MCF 10A (cell line): Measurements from ENCODE around the gene CLCN6. TPM values are rescaled to one million over a fixed set of nuclear protein-coding genes. Genes with fewer than 3 reads are reported as not detected.

Experiments used
- Bru-seq: library from RNA; stranded (reverse); fragments of 400-500 nt; gene quantifications from one replicate; lab custom pipeline; 2021; lab: Mats Ljungman, UMichigan
- BruChase-seq, 2 experiments: library from RNA; stranded (reverse); fragments of 400-500 nt; gene quantifications; one replicate each; lab custom pipeline; 2021; lab: Mats Ljungman, UMichigan
- BruUV-seq: library from RNA; stranded (reverse); fragments of 400-500 nt; replicated peaks from 2 replicates; lab custom pipeline; 2021; lab: Mats Ljungman, UMichigan
- CTCF ChIA-PET: fragments of 300-600 bp; sonication (Branson Sonifier 250); formaldehyde crosslinking; extraction: SDS; loops from one replicate; lab custom pipeline; 2021; ENCODE audit warnings: antibody characterized with exemption, inconsistent platforms; lab: Yijun Ruan, JAX
- POLR2A ChIA-PET: fragments of 300-600, 350-650 bp; sonication (Branson Sonifier 250); formaldehyde crosslinking; extraction: SDS; loops from one replicate; lab custom pipeline; 2020; ENCODE audit warnings: antibody characterized with exemption, inconsistent platforms; lab: Yijun Ruan, JAX
- DNase-seq: peaks from one replicate; pipeline ENCODE4 v3.0.0-alpha.2; 2018; ENCODE audit not compliant: unreplicated experiment
- H3K27ac Mint-ChIP-seq: one replicate; pipeline ENCODE4 v1.8.0; 2022; ENCODE audit warnings: mild to moderate bottlenecking, low read depth, mixed read lengths; ENCODE audit not compliant: unreplicated experiment
- H3K27me3 Mint-ChIP-seq: one replicate; pipeline ENCODE4 v1.8.0; 2022; ENCODE audit warnings: mixed read lengths; ENCODE audit not compliant: insufficient read depth, unreplicated experiment
- H3K36me3 Mint-ChIP-seq: one replicate; pipeline ENCODE4 v1.8.0; 2022; ENCODE audit warnings: mild to moderate bottlenecking, moderate library complexity, mixed read lengths; ENCODE audit not compliant: insufficient read depth, unreplicated experiment
- H3K4me1 Mint-ChIP-seq: one replicate; pipeline ENCODE4 v1.8.0; 2022; ENCODE audit warnings: mixed read lengths; ENCODE audit not compliant: insufficient read depth, unreplicated experiment
- H3K4me3 Mint-ChIP-seq: one replicate; pipeline ENCODE4 v1.8.0; 2022; ENCODE audit warnings: mild to moderate bottlenecking, moderate library complexity, mixed read lengths; ENCODE audit not compliant: unreplicated experiment
- H3K9me3 Mint-ChIP-seq: one replicate; pipeline ENCODE4 v1.8.0; 2022; ENCODE audit warnings: mixed read lengths; ENCODE audit not compliant: unreplicated experiment
- intact Hi-C: fragments of 100-400 bp; cut with micrococcal nuclease; formaldehyde crosslinking; loops from 2 replicates; pipeline ENCODE4 v1.14.1; 2022
- long read RNA-seq: library from polyadenylated mRNA; stranded (forward); transcript quantifications from one replicate; pipeline ENCODE4 v2.0.0, GENCODE V29; 2022
- total RNA-seq: library from RNA; stranded (reverse); gene quantifications from 2 replicates; pipeline ENCODE4 v1.2.3, GENCODE V29; 2022
- TF ChIP-seq, protein P1 (sequence below): fragments of 200-600 bp; IDR thresholded peaks from one replicate; pipeline ENCODE4 v1.8.0; 2022; ENCODE audit warnings: antibody characterized with exemption, mild to moderate bottlenecking; ENCODE audit not compliant: unreplicated experiment

The CLCN6 gene
- total RNA-seq (12.3 and 24.7 TPM in 2 replicates), Bru-seq, nascent RNA (percentile 73 among the genes with signal in this experiment), BruChase-seq, experiment 1, labeled RNA remaining after a 6-hour chase (percentile 83 among the genes with signal in this experiment), BruChase-seq, experiment 2, labeled RNA remaining after a 2-hour chase (percentile 78 among the genes with signal in this experiment)
- long read RNA-seq, full-length matches to known transcripts: 6 of 20 reads
- long read RNA-seq, partial matches to known transcripts: 4 of 20 reads
- long read RNA-seq, other reads (novel, unspliced or antisense): 10 of 20 reads

DNA sequence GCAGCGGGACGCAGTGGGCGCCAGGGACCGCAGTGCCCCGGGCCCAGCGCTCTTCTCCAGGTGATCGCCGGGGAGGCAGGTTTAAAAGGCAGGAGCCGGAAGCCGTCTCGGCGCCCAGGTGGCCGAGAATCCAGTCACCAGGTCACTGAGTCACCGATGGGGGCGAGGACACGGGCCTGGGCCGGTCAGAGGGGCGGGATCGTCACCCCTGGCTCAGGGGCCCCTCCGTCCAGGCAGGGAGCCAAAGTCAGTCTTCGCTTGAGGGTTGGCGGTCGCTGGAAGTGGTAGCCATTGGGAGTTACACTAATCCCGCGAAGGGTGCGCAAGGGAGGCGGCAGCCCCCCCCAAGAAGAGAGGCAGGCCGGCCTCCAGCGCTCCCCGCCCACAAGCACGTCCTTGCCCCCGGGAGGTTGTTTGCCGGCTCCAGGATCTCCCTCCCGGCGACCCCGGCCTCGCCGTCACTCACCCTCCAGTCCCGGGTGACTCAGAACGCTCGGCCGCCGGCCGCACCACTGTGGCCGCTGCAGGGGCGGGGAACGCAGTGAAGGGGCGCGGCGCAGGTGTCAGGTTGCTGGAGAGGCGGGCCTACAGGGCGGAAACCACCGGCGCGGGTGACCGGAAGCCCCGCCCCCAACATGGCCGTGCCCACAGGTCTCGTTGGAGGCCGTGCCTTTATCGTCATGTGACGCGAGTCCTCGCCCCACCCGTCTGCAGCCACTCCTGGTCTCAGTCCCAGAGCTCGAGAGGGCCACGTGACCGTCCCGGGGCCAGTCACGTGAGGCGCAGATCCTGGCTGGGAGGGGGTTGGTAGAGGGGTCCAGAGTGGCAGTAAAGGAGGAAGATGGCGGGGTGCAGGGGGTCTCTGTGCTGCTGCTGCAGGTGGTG lies at the start of gene CLCN6, which contains the start of gene MTHFR:
TSS of gene CLCN6 (plus strand) at position 770 of the 885 bp plus-strand sequence. CDS start at position 842, 72 bp downstream.
TSS of gene MTHFR (minus strand) at position 543 of the 885 bp plus-strand sequence. CDS start 2,848 bp downstream, outside the sequence.
- BruUV-seq: no TSS peak
- Mint-ChIP-seq H3K36me3 (peaks cover 41% of the 10 kb centered on the region), H3K27ac (peak within 1 kb of the TSS; percentile 96), H3K27me3 (no peaks in the 10 kb centered on the region), H3K4me1 (peaks cover 34% of the 10 kb centered on the region), H3K4me3 (peak within 1 kb of the TSS; percentile 95), H3K9me3 (no peaks in the 10 kb centered on the region)
- ChIA-PET POLR2A (interaction anchor here (0.6 to 4.9 kb wide), 26 partner anchors 11 to 794 kb away, joined by 3 to 87 read pairs (median 5); partner anchors contain the start of genes AGTRAP, FBXO2 and MFN2), CTCF (interaction anchor here (0.6 to 1.9 kb wide), 8 partner anchors 8 to 397 kb away, joined by 3 to 8 read pairs (median 5); no protein-coding TSS in a partner anchor)
- intact Hi-C loops: loop anchor here (1.0 to 2.0 kb wide), 2 partner anchors 15 to 69 kb away; partner anchors contain the start of gene AGTRAP
- TF ChIP-seq, protein P1, sequence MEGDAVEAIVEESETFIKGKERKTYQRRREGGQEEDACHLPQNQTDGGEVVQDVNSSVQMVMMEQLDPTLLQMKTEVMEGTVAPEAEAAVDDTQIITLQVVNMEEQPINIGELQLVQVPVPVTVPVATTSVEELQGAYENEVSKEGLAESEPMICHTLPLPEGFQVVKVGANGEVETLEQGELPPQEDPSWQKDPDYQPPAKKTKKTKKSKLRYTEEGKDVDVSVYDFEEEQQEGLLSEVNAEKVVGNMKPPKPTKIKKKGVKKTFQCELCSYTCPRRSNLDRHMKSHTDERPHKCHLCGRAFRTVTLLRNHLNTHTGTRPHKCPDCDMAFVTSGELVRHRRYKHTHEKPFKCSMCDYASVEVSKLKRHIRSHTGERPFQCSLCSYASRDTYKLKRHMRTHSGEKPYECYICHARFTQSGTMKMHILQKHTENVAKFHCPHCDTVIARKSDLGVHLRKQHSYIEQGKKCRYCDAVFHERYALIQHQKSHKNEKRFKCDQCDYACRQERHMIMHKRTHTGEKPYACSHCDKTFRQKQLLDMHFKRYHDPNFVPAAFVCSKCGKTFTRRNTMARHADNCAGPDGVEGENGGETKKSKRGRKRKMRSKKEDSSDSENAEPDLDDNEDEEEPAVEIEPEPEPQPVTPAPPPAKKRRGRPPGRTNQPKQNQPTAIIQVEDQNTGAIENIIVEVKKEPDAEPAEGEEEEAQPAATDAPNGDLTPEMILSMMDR: no peak
- DNase-seq: peak; percentile 99

DNA sequence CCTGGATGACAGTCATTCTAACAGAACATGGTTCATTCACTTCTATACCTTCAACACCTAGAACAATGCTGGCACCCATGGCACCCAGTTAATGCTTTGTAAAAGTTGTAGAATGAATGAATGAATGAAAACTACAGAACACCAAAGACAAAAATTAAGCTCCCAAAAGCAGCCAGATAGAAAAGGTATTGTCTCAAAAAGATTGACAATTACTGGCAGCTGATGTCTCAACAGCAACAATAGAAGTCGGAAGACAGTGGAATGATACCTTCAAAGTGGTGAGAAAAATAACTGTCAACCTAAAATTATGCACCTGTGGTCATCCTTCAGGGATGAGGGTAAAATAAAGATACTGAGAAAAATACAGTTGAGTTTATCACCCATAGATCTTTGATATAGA lies 48.9 kb upstream of the CLCN6 start:
- H3K9me3 Mint-ChIP-seq: no peaks in the 10 kb centered on the region
- intact Hi-C loops: no loop called here
- no peak for DNase-seq
- BruUV-seq: no TSS peak
- no peaks in the 10 kb centered on the region for H3K4me1 Mint-ChIP-seq
- H3K27ac Mint-ChIP-seq: no peak overlapping the region
- H3K4me3 Mint-ChIP-seq: no peak overlapping the region
- TF ChIP-seq, protein P1: no peak
- peaks cover 13% of the 10 kb centered on the region for H3K27me3 Mint-ChIP-seq
- ChIA-PET POLR2A (no interaction called here), CTCF (interaction anchor here (1.0 kb wide), 1 partner anchor 11 kb away, joined by 4 read pairs; no protein-coding TSS in a partner anchor)
- no peaks in the 10 kb centered on the region for H3K36me3 Mint-ChIP-seq

DNA sequence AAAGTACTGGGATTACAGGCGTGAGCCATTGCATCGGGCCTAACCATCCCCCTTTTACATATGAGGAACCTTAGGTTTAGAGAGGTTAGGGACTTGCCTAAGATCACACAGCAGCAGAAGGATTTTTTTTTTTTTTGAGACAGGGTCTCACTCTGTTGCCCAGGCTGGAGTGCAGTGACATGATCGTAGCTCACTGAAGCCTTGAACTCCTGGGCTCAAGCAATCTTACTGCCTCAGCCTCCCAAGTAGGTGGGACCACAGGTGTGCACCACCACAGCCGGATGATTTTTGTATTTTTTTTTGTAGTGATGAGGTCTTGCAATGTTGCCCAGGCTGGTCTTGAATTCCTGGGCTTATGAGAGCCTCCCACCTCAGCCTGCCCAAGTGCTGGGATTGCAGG lies 46.2 kb upstream of the CLCN6 start:
- DNase-seq: no peak
- H3K4me3 Mint-ChIP-seq: no peak overlapping the region
- no TSS peak for BruUV-seq
- no peaks in the 10 kb centered on the region for H3K36me3 Mint-ChIP-seq
- H3K4me1 Mint-ChIP-seq: no peaks in the 10 kb centered on the region
- TF ChIP-seq, protein P1: no peak
- ChIA-PET POLR2A (no interaction called here), CTCF (interaction anchor here (0.7 kb wide), 1 partner anchor 136 kb away, joined by 3 read pairs; no protein-coding TSS in a partner anchor)
- H3K27ac Mint-ChIP-seq: no peak overlapping the region
- no peaks in the 10 kb centered on the region for H3K9me3 Mint-ChIP-seq
- peaks cover 13% of the 10 kb centered on the region for H3K27me3 Mint-ChIP-seq
- intact Hi-C loops: no loop called here

- Mint-ChIP-seq H3K4me3 (no peak overlapping the region), H3K27ac (no peak overlapping the region), H3K27me3 (peaks cover 13% of the 10 kb centered on the region), H3K9me3 (no peaks in the 10 kb centered on the region), H3K4me1 (no peaks in the 10 kb centered on the region), H3K36me3 (no peaks in the 10 kb centered on the region)
- CTCF ChIA-PET: no interaction called here
- TF ChIP-seq, protein P1: no peak
- intact Hi-C loops: no loop called here
- POLR2A ChIA-PET: no interaction called here
- no peak for DNase-seq
- BruUV-seq: no TSS peak
These were observed 44.7 kb upstream of the CLCN6 start for GRCh38 chr1:11761285-11761684.
